ENCODE results near the gene KRTAP2-2.
"Not testable (repeated sequence)": the region's sequence is repeated elsewhere in the genome, so short reads cannot be mapped to it uniquely, and the experiment has no call there.

Gene KRTAP2-2

GRCh38 chr17:41055130-41055529, at the start of gene KRTAP2-2:
TSS of gene KRTAP2-2 (minus strand) at chr17:41055230. CDS start at chr17:41055211, 19 bp downstream.
- not testable (repeated sequence) for H3K4me1 ChIP-seq (ENCODE audit: insufficient read depth, low read length); H3K27ac ChIP-seq (ENCODE audit: low read length); H3K9me3 ChIP-seq (ENCODE audit: insufficient read depth, low read depth, low read length); H3K9ac ChIP-seq (ENCODE audit: low read depth, low read length); H3K27me3 ChIP-seq (ENCODE audit: insufficient read depth, low read length); H3K36me3 ChIP-seq (ENCODE audit: insufficient read depth, low read depth, low read length); H3K4me3 ChIP-seq (ENCODE audit: low read length)

DNA sequence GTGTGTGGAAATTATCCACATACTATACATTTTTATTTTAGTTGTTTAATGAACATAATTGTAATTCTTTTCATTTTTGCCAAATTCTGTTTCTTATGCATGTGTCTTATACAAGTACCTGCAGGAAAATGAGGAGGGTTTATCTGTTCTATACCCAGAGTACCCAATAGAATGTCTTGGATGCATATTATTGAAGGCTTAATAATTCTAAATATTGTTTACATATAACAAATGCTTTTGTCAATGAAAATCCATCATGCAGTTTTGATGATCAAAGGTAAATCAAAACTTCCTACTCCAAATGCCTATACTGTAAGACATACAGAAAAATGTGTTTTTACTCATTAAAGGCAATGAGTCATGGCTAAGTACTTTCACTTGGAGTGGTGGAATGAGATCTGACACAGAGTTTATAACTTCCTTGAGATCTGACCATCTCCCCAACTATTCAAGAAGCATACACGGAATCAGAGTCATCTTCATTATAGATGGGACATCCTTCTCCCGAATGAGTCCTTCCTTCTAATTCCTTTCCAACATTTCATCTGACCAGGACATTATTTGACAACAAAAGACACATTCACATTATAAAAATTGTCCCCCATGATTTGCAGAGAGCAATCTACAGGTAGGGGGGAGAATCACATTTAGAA, 49.5 kb upstream of the KRTAP2-2 start:
- H3K9me3 ChIP-seq (ENCODE audit: insufficient read depth, low read depth, low read length); H3K4me3 ChIP-seq (ENCODE audit: low read length); H3K27ac ChIP-seq (ENCODE audit: low read length); H3K27me3 ChIP-seq (ENCODE audit: insufficient read depth, low read length); H3K9ac ChIP-seq (ENCODE audit: low read depth, low read length); H3K36me3 ChIP-seq (ENCODE audit: insufficient read depth, low read depth, low read length): not testable (repeated sequence)
- H3K4me1 ChIP-seq (ENCODE audit: insufficient read depth, low read length): peaks cover 24% of the 10 kb centered on the region; the same call in 1 of the 2 replicates

DNA sequence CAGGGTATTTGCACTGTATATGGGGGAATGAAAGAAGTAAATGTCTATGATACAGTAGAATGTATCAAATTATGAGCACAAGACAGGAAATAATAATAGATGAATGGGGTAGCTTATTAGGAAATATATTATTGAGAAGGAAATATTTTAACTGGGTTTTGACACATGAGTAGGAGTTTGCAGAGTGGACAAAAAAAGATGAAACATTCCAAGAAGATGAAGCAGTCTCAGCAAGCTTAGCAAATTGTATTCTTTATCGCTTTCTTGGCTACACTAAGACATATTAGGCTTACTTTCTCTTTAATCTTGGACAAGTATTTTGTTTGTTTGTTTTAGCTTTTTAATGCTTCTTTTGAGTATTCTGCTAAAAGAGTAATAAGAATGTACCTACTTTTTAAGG, 48.9 kb upstream of the KRTAP2-2 start:
- no peaks in the 10 kb centered on the region for H3K36me3 ChIP-seq (ENCODE audit: insufficient read depth, low read depth, low read length)
- H3K9me3 ChIP-seq (ENCODE audit: insufficient read depth, low read depth, low read length): no peaks in the 10 kb centered on the region
- peaks cover 24% of the 10 kb centered on the region; the same call in 1 of the 2 replicates for H3K4me1 ChIP-seq (ENCODE audit: insufficient read depth, low read length)
- no peak overlapping the region for H3K27ac ChIP-seq (ENCODE audit: low read length)
- no peak overlapping the region for H3K4me3 ChIP-seq (ENCODE audit: low read length)
- H3K9ac ChIP-seq (ENCODE audit: low read depth, low read length): no peak overlapping the region
- H3K27me3 ChIP-seq (ENCODE audit: insufficient read depth, low read length): no peaks in the 10 kb centered on the region

DNA sequence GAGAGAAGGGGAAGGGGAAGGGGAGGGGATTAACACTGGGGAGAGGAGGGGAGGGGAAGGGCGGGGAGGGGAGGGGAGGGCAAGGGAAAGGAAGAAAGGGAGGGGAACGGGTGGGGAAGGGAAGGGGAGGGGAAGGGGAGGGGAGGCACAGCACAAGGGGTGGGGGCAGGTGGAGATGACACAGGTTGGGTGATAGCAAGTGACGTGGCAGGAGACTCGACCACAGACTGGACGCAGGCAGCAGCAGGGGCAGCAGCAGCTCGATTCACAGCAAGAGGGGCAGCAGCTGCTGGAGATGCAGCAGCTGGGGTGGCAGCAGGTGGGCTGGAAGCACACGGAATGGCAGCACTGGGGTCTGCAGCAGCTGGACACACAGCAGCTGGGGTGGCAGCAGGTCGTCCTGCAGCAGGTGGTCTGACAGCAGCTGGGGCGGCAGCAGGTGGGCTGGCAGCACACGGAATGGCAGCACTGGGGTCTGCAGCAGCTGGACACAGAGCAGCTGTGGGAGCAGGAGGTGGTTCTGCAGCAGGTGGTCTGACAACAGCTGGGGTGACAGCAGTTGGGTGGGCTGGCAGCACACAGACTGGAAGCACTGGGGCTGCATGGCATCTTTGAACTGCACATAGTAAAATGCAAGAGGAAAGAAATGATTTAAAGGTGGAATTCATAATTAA, 46.7 kb upstream of the KRTAP2-2 start, which contains the start of gene KRTAP4-16:
Gene KRTAP4-16 (minus strand): TSS at position 624 of the 674 bp plus-strand sequence. CDS start 0 bp downstream, at position 624.
- Histone ChIP-seq H3K9ac (ENCODE audit: low read depth, low read length) (no peak within 1 kb of the TSS), H3K4me1 (ENCODE audit: insufficient read depth, low read length) (peaks cover 7% of the 10 kb centered on the region; the same call in 1 of the 2 replicates), H3K27me3 (ENCODE audit: insufficient read depth, low read length) (no peaks in the 10 kb centered on the region), H3K36me3 (ENCODE audit: insufficient read depth, low read depth, low read length) (no peaks in the 10 kb centered on the region), H3K4me3 (ENCODE audit: low read length) (no peak within 1 kb of the TSS), H3K9me3 (ENCODE audit: insufficient read depth, low read depth, low read length) (no peaks in the 10 kb centered on the region), H3K27ac (ENCODE audit: low read length) (no peak within 1 kb of the TSS)

- H3K4me3 ChIP-seq (ENCODE audit: low read length); H3K4me1 ChIP-seq (ENCODE audit: insufficient read depth, low read length); H3K27ac ChIP-seq (ENCODE audit: low read length); H3K9me3 ChIP-seq (ENCODE audit: insufficient read depth, low read depth, low read length); H3K36me3 ChIP-seq (ENCODE audit: insufficient read depth, low read depth, low read length); H3K9ac ChIP-seq (ENCODE audit: low read depth, low read length); H3K27me3 ChIP-seq (ENCODE audit: insufficient read depth, low read length): not testable (repeated sequence)
Measured at GRCh38 chr17:41099682-41100480, 44.9 kb upstream of the KRTAP2-2 start.

DNA sequence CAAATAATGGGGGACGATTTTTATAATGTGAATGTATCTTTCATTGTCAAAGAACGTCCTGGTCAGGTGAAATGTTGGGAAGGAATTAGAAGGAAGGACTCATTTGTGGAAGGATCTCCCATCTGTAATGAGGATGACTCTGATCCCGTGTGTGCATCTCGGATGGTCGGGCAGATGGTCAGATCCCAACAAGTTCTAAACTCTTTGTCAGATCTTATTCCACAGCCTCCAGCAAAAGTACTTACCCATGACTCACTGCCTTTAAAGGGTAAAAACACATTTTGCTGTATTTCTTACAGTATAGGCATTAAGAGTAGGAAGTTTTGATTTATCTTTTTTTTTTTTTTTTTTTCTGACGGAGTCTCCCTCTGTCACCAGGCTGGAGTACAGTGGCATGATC, 43.5 kb upstream of the KRTAP2-2 start:
- H3K9me3 ChIP-seq (ENCODE audit: insufficient read depth, low read depth, low read length): peaks cover 3% of the 10 kb centered on the region; the same call in 1 of the 2 replicates
- H3K4me3 ChIP-seq (ENCODE audit: low read length): no peak overlapping the region
- no peaks in the 10 kb centered on the region; the same call in 1 of the 2 replicates for H3K4me1 ChIP-seq (ENCODE audit: insufficient read depth, low read length)
- H3K27ac ChIP-seq (ENCODE audit: low read length): no peak overlapping the region
- H3K27me3 ChIP-seq (ENCODE audit: insufficient read depth, low read length): no peaks in the 10 kb centered on the region
- H3K36me3 ChIP-seq (ENCODE audit: insufficient read depth, low read depth, low read length): no peaks in the 10 kb centered on the region
- H3K9ac ChIP-seq (ENCODE audit: low read depth, low read length): no peak overlapping the region

- H3K4me1 ChIP-seq (ENCODE audit: insufficient read depth, low read length): no peaks in the 10 kb centered on the region; the same call in 1 of the 2 replicates
- no peaks in the 10 kb centered on the region for H3K36me3 ChIP-seq (ENCODE audit: insufficient read depth, low read depth, low read length)
- peaks cover 3% of the 10 kb centered on the region; the same call in 1 of the 2 replicates for H3K9me3 ChIP-seq (ENCODE audit: insufficient read depth, low read depth, low read length)
- no peak within 1 kb of the TSS for H3K9ac ChIP-seq (ENCODE audit: low read depth, low read length)
- H3K27ac ChIP-seq (ENCODE audit: low read length): no peak within 1 kb of the TSS
- H3K4me3 ChIP-seq (ENCODE audit: low read length): no peak within 1 kb of the TSS
- no peaks in the 10 kb centered on the region for H3K27me3 ChIP-seq (ENCODE audit: insufficient read depth, low read length)
Measured at GRCh38 chr17:41098042-41098441, 43.0 kb upstream of the KRTAP2-2 start, which contains the start of gene KRTAP4-8. TSS of gene KRTAP4-8 (minus strand) at chr17:41098142. CDS start at chr17:41098084, 58 bp downstream.

DNA sequence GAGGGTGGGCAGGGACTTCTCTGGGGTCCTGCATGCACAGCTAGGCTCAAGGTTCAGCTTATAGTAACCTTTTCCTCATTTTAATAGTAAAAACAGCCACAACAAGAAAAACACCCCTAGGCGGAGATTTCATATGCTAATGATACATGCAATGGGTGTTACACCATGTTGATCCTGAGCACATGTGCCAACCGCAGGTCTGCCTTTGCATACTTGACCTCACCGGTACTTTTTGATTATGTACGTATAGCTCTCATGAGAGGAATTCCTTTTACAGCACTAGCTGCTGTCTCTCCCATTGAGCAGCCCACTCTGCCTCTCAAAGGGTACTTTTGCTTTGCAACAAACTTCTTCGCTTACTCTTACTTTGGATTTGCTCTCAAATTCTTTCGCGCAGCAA, 41.0 kb upstream of the KRTAP2-2 start:
- Histone ChIP-seq H3K36me3 (ENCODE audit: insufficient read depth, low read depth, low read length) (no peaks in the 10 kb centered on the region), H3K4me1 (ENCODE audit: insufficient read depth, low read length) (no peaks in the 10 kb centered on the region; the same call in 1 of the 2 replicates), H3K9ac (ENCODE audit: low read depth, low read length) (no peak overlapping the region), H3K27ac (ENCODE audit: low read length) (no peak overlapping the region), H3K27me3 (ENCODE audit: insufficient read depth, low read length) (no peaks in the 10 kb centered on the region), H3K4me3 (ENCODE audit: low read length) (no peak overlapping the region), H3K9me3 (ENCODE audit: insufficient read depth, low read depth, low read length) (peaks cover 14% of the 10 kb centered on the region; the same call in 1 of the 2 replicates)

- H3K36me3 ChIP-seq (ENCODE audit: insufficient read depth, low read depth, low read length); H3K27me3 ChIP-seq (ENCODE audit: insufficient read depth, low read length); H3K4me3 ChIP-seq (ENCODE audit: low read length); H3K4me1 ChIP-seq (ENCODE audit: insufficient read depth, low read length); H3K9ac ChIP-seq (ENCODE audit: low read depth, low read length); H3K27ac ChIP-seq (ENCODE audit: low read length): not testable (repeated sequence)
- H3K9me3 ChIP-seq (ENCODE audit: insufficient read depth, low read depth, low read length): peaks cover 14% of the 10 kb centered on the region; the same call in 1 of the 2 replicates
Measured at GRCh38 chr17:41088760-41089352, 33.8 kb upstream of the KRTAP2-2 start.

DNA sequence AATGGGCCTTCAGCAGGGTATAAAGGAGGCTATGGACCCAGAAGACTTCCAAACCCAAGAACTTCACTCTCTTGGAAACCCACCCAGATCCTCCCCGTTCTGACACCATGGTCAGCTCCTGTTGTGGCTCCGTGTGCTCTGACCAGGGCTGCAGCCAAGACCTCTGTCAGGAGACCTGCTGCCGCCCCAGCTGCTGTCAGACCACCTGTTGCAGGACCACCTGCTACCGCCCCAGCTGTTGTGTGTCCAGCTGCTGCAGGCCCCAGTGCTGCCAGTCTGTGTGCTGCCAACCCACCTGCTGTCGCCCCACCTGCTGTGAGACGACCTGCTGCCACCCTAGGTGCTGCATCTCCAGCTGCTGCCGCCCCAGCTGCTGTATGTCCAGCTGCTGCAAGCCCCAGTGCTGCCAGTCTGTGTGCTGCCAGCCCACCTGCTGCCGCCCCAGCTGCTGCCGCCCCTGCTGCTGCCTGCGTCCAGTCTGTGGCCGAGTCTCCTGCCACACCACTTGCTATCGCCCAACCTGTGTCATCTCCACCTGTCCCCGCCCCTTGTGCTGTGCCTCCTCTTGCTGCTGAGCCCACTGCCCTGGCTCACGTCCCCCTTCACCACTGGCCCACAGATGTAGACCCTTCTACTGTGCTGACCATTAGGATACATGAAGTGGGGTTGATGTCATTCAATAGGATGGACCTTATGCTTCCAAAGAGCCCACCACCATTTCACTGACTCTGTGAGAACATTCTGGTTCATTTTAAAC, 29.2 kb upstream of the KRTAP2-2 start, which contains the start of gene KRTAP4-7:
Gene KRTAP4-7 (plus strand): TSS at position 51 of the 757 bp plus-strand sequence. CDS start 57 bp downstream, at position 108.
- not testable (repeated sequence) for H3K27ac ChIP-seq (ENCODE audit: low read length); H3K4me3 ChIP-seq (ENCODE audit: low read length)

GRCh38 chr17:41083427-41083826, 28.4 kb upstream of the KRTAP2-2 start:
- not testable (repeated sequence) for H3K9me3 ChIP-seq (ENCODE audit: insufficient read depth, low read depth, low read length); H3K4me1 ChIP-seq (ENCODE audit: insufficient read depth, low read length); H3K27me3 ChIP-seq (ENCODE audit: insufficient read depth, low read length); H3K4me3 ChIP-seq (ENCODE audit: low read length); H3K36me3 ChIP-seq (ENCODE audit: insufficient read depth, low read depth, low read length); H3K27ac ChIP-seq (ENCODE audit: low read length); H3K9ac ChIP-seq (ENCODE audit: low read depth, low read length)

More for the DNA sequence above, 29.2 kb upstream of the KRTAP2-2 start, which contains the start of gene KRTAP4-7:
- H3K9me3 ChIP-seq (ENCODE audit: insufficient read depth, low read depth, low read length); H3K4me1 ChIP-seq (ENCODE audit: insufficient read depth, low read length); H3K36me3 ChIP-seq (ENCODE audit: insufficient read depth, low read depth, low read length); H3K9ac ChIP-seq (ENCODE audit: low read depth, low read length); H3K27me3 ChIP-seq (ENCODE audit: insufficient read depth, low read length): not testable (repeated sequence)
